Caco-2 (cell line): ENCODE results near the gene PCSK5. TPM values are rescaled to one million over a fixed set of nuclear protein-coding genes. Genes with fewer than 3 reads are reported as not detected.

Experiments used
- BruUV-seq: library from RNA; stranded (reverse); fragments of 400-500 nt; replicated peaks from 2 replicates; lab custom pipeline; 2021; lab: Mats Ljungman, UMichigan
- CTCF ChIA-PET: fragments of 300-600 bp; sonication (Branson Sonifier 250); formaldehyde crosslinking; loops from one replicate; lab custom pipeline; 2022; ENCODE audit warnings: antibody characterized with exemption; lab: Charles Lee
- POLR2A ChIA-PET: fragments of 300-600 bp; sonication (Branson Sonifier 250); formaldehyde crosslinking; loops from one replicate; lab custom pipeline; 2022; ENCODE audit warnings: antibody characterized with exemption; lab: Charles Lee
- DNase-seq, 2 experiments: peaks; one replicate each; pipeline versions ENCODE4 v3.0.0 to v3.0.0-alpha.2; 2020 to 2022
- H3K27me3 ChIP-seq: replicated peaks from 2 replicates; pipeline ENCODE4 v1.6.0; 2011; ENCODE audit warnings: low read length; ENCODE audit not compliant: control insufficient read depth, insufficient read depth
- H3K36me3 ChIP-seq: 2 replicates; pipeline ENCODE4 v1.5.1; 2011; ENCODE audit warnings: low read length; ENCODE audit not compliant: control insufficient read depth, insufficient read depth
- H3K4me1 ChIP-seq: fragments of 250-450 bp; sonication (Bioruptor Pico); 2 replicates; pipeline ENCODE4 v1.5.1; 2020; ENCODE audit warnings: mild to moderate bottlenecking
- H3K4me3 ChIP-seq: 2 replicates; pipeline ENCODE4 v1.5.1; 2011; ENCODE audit warnings: low read depth, mild to moderate bottlenecking, control low read depth, low read length
- H3K9me3 ChIP-seq: fragments of 250-450 bp; sonication (Bioruptor Pico); 2 replicates; pipeline ENCODE4 v1.5.1; 2020; ENCODE audit warnings: mild to moderate bottlenecking, moderate library complexity
- H3K27ac Mint-ChIP-seq: one replicate; pipeline ENCODE4 v1.8.0; 2022; ENCODE audit warnings: mixed read lengths; ENCODE audit not compliant: unreplicated experiment
- H3K27me3 Mint-ChIP-seq: one replicate; pipeline ENCODE4 v1.8.0; 2022; ENCODE audit warnings: mixed read lengths; ENCODE audit not compliant: insufficient read depth, unreplicated experiment
- H3K36me3 Mint-ChIP-seq: one replicate; pipeline ENCODE4 v1.8.0; 2022; ENCODE audit warnings: mild to moderate bottlenecking, mixed read lengths; ENCODE audit not compliant: insufficient read depth, unreplicated experiment
- H3K4me1 Mint-ChIP-seq: one replicate; pipeline ENCODE4 v1.8.0; 2022; ENCODE audit warnings: low read depth, mixed read lengths; ENCODE audit not compliant: unreplicated experiment
- H3K4me3 Mint-ChIP-seq: one replicate; pipeline ENCODE4 v1.8.0; 2022; ENCODE audit warnings: mild to moderate bottlenecking, moderate library complexity, mixed read lengths; ENCODE audit not compliant: unreplicated experiment
- H3K9me3 Mint-ChIP-seq: one replicate; pipeline ENCODE4 v1.8.0; 2022; ENCODE audit warnings: mixed read lengths; ENCODE audit not compliant: unreplicated experiment
- CTCF ChIP-seq, 2 experiments: fragments of 200-600 bp in 1 of 2; IDR thresholded peaks; 1 replicate in 1 of 2; 2 replicates in 1 of 2; pipeline versions ENCODE4 v1.5.1 to v1.8.0; 2011 to 2022; ENCODE audit warnings: antibody characterized with exemption in 1 of 2, control low read depth in 1 of 2, inconsistent platforms in 1 of 2, low read depth in 1 of 2, low read length in 1 of 2, mild to moderate bottlenecking in 1 of 2, moderate library complexity in 1 of 2; ENCODE audit not compliant: insufficient read depth in 1 of 2, severe bottlenecking in 1 of 2, unreplicated experiment in 1 of 2
- intact Hi-C: fragments of 100-400 bp; cut with micrococcal nuclease; formaldehyde crosslinking; loops from one replicate; pipeline ENCODE4 v1.10.0; 2022; ENCODE audit not compliant: unreplicated experiment
- total RNA-seq: library from RNA; stranded (reverse); gene quantifications from 2 replicates; pipeline ENCODE4 v1.2.3, GENCODE V29; 2022

The PCSK5 gene
- total RNA-seq, 1 experiment from 2014 or later, result 10.9 TPM

GRCh38 chr9:75891771-75892215 is 1.3 kb downstream of the PCSK5 start:
- peak overlapping the region; percentile 58 for H3K4me3 ChIP-seq
- Mint-ChIP-seq H3K27me3 (no peaks in the 10 kb centered on the region), H3K9me3 (no peaks in the 10 kb centered on the region), H3K4me3 (peak overlapping the region; percentile 84), H3K4me1 (no peaks in the 10 kb centered on the region), H3K27ac (peak overlapping the region; percentile 73), H3K36me3 (no peaks in the 10 kb centered on the region)
- no peaks in the 10 kb centered on the region for H3K36me3 ChIP-seq
- no peak for DNase-seq
- CTCF ChIA-PET, result no interaction called here
- TF ChIP-seq CTCF (IDR thresholded peaks at IDR 0.05; ENCODE audit: insufficient read depth in 1 of 2, low read depth in 1 of 2, low read length in 1 of 2, severe bottlenecking in 1 of 2, unreplicated experiment in 1 of 2), result no peak
- H3K27me3 ChIP-seq, result no peaks in the 10 kb centered on the region
- H3K4me1 ChIP-seq, result no peaks in the 10 kb centered on the region
- no TSS peak for BruUV-seq
- intact Hi-C loops, result loop anchor here (10.0 kb wide), 1 partner anchor 63 kb away; no protein-coding TSS in a partner anchor
- POLR2A ChIA-PET, result no interaction called here
- H3K9me3 ChIP-seq, result no peaks in the 10 kb centered on the region

GRCh38 chr9:75892216-75892911 is 1.9 kb downstream of the PCSK5 start:
- Histone ChIP-seq H3K36me3 (no peaks in the 10 kb centered on the region), H3K9me3 (no peaks in the 10 kb centered on the region), H3K4me1 (no peaks in the 10 kb centered on the region), H3K4me3 (peak overlapping the region; percentile 58), H3K27me3 (no peaks in the 10 kb centered on the region)
- Mint-ChIP-seq H3K4me3 (peak overlapping the region; percentile 84), H3K9me3 (no peaks in the 10 kb centered on the region), H3K27ac (peak overlapping the region; percentile 73), H3K4me1 (no peaks in the 10 kb centered on the region), H3K36me3 (no peaks in the 10 kb centered on the region), H3K27me3 (no peaks in the 10 kb centered on the region)
- POLR2A ChIA-PET, result no interaction called here
- CTCF ChIA-PET, result no interaction called here
- intact Hi-C loops, result loop anchor here (10.0 kb wide), 1 partner anchor 62 kb away; no protein-coding TSS in a partner anchor
- no peak for TF ChIP-seq CTCF (IDR thresholded peaks at IDR 0.05; ENCODE audit: insufficient read depth in 1 of 2, low read depth in 1 of 2, low read length in 1 of 2, severe bottlenecking in 1 of 2, unreplicated experiment in 1 of 2)
- BruUV-seq, result no TSS peak
- peak; percentile 26 to 49 for DNase-seq

GRCh38 chr9:75893106-75893505 is 2.6 kb downstream of the PCSK5 start:
- Histone ChIP-seq H3K9me3 (no peaks in the 10 kb centered on the region), H3K4me1 (no peaks in the 10 kb centered on the region), H3K36me3 (no peaks in the 10 kb centered on the region), H3K4me3 (peak overlapping the region; percentile 58), H3K27me3 (no peaks in the 10 kb centered on the region)
- Mint-ChIP-seq H3K27ac (no peak overlapping the region), H3K4me1 (no peaks in the 10 kb centered on the region), H3K9me3 (no peaks in the 10 kb centered on the region), H3K36me3 (no peaks in the 10 kb centered on the region), H3K4me3 (peak overlapping the region; percentile 84), H3K27me3 (no peaks in the 10 kb centered on the region)
- intact Hi-C loops, result loop anchor here (10.0 kb wide), 1 partner anchor 62 kb away; no protein-coding TSS in a partner anchor
- TF ChIP-seq CTCF (IDR thresholded peaks at IDR 0.05; ENCODE audit: insufficient read depth in 1 of 2, low read depth in 1 of 2, low read length in 1 of 2, severe bottlenecking in 1 of 2, unreplicated experiment in 1 of 2), result no peak
- CTCF ChIA-PET, result no interaction called here
- BruUV-seq, result TSS peak; percentile 9
- POLR2A ChIA-PET, result no interaction called here
- DNase-seq, result no peak
